Measurements from ENCODE around the gene KAT2B.
A peak's percentile ranks its signal among the peaks of the same experiment; 100 is the strongest.
"Not testable (repeated sequence)": the region's sequence is repeated elsewhere in the genome, so short reads cannot be mapped to it uniquely, and the experiment has no call there.

The KAT2B gene

GRCh38 chr3:20039765-20040547 lies at the start of gene KAT2B:
Gene KAT2B, plus strand, starts transcription at chr3:20040446. Its CDS starts 32 bp downstream, at chr3:20040478.
- peak; percentile 76 for DNase-seq (ENCODE audit: low read depth)

GRCh38 chr3:19994796-19995195 lies 45.5 kb upstream of the KAT2B start:
- DNase-seq (ENCODE audit: low read depth): no peak

- DNase-seq (ENCODE audit: low read depth): no peak
These were observed 42.7 kb upstream of the KAT2B start for GRCh38 chr3:19997502-19997901.

- no peak for DNase-seq (ENCODE audit: low read depth)
These were observed 38.3 kb upstream of the KAT2B start for GRCh38 chr3:20001932-20002331.

GRCh38 chr3:20007960-20008359 lies 32.3 kb upstream of the KAT2B start:
- no peak for DNase-seq (ENCODE audit: low read depth)

GRCh38 chr3:20008646-20009045 lies 31.6 kb upstream of the KAT2B start:
- no peak for DNase-seq (ENCODE audit: low read depth)

GRCh38 chr3:20012164-20012563 lies 28.1 kb upstream of the KAT2B start, which contains the start of gene PP2D1:
Gene PP2D1, minus strand, starts transcription at chr3:20012264. Its CDS starts 192 bp downstream, at chr3:20012072.
- DNase-seq (ENCODE audit: low read depth): no peak

- DNase-seq (ENCODE audit: low read depth): no peak
These were observed 26.9 kb upstream of the KAT2B start for GRCh38 chr3:20013396-20013795.

GRCh38 chr3:20015525-20015924 lies 24.7 kb upstream of the KAT2B start:
- no peak for DNase-seq (ENCODE audit: low read depth)

GRCh38 chr3:20016076-20016475 lies 24.2 kb upstream of the KAT2B start:
- DNase-seq (ENCODE audit: low read depth): not testable (repeated sequence)

GRCh38 chr3:20022954-20023622 lies 17.2 kb upstream of the KAT2B start:
- no peak for DNase-seq (ENCODE audit: low read depth)

- DNase-seq (ENCODE audit: low read depth): no peak
These were observed 16.4 kb upstream of the KAT2B start for GRCh38 chr3:20023623-20024405.

GRCh38 chr3:20027136-20027535 lies 13.1 kb upstream of the KAT2B start:
- DNase-seq (ENCODE audit: low read depth): no peak

- DNase-seq (ENCODE audit: low read depth): no peak
These were observed 11.3 kb upstream of the KAT2B start for GRCh38 chr3:20028905-20029331.

- DNase-seq (ENCODE audit: low read depth): not testable (repeated sequence)
These were observed 8.3 kb upstream of the KAT2B start for GRCh38 chr3:20031939-20032338.

GRCh38 chr3:20035019-20035418 lies 5.2 kb upstream of the KAT2B start:
- no peak for DNase-seq (ENCODE audit: low read depth)

- no peak for DNase-seq (ENCODE audit: low read depth)
These were observed 2.8 kb upstream of the KAT2B start for GRCh38 chr3:20037255-20037996.

- DNase-seq (ENCODE audit: low read depth): no peak
These were observed 1.4 kb upstream of the KAT2B start for GRCh38 chr3:20038699-20039465.

GRCh38 chr3:20039466-20039764 lies 831 bp upstream of the KAT2B start:
- no peak for DNase-seq (ENCODE audit: low read depth)

- peak; percentile 32 for DNase-seq (ENCODE audit: low read depth)
These were observed 426 bp downstream of the KAT2B start for GRCh38 chr3:20040548-20041196.
